NB4 (cell line): ENCODE measurements around the gene MYO16.

Source experiments
- POLR2A ChIP-seq: IDR thresholded peaks from 2 replicates; pipeline ENCODE4 v1.6.1; 2011; ENCODE audit warnings: mild to moderate bottlenecking; ENCODE audit not compliant: insufficient read length; ENCODE audit errors: extremely low read depth
- TF ChIP-seq, protein P1 (sequence below): IDR thresholded peaks from one replicate; pipeline ENCODE4 v1.5.1; 2012; ENCODE audit warnings: low read depth, low read length
- TF ChIP-seq, protein P2 (sequence below): IDR thresholded peaks from 2 replicates; pipeline ENCODE4 v1.6.1; 2011; ENCODE audit warnings: low read depth, low read length

DNA sequence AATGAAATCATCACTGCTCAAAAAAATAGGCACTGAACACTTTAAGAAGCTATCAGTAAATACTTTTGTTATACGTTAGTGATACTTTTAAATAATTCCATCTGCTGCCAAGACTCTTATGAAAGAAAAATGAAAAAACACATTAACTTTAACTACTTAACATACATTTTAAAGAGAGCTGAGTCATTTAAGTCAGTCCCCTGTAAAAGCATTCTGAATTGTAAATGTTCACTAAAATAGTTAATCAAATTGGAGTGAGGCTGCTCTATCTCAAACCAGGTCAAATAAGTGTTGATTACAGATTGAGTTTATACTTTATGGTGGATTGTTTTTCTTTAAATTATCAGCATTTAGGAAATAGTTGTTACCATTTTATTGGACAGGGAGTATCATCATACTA is 274.2 kb downstream of the MYO16 start:
- TF ChIP-seq, protein P1, sequence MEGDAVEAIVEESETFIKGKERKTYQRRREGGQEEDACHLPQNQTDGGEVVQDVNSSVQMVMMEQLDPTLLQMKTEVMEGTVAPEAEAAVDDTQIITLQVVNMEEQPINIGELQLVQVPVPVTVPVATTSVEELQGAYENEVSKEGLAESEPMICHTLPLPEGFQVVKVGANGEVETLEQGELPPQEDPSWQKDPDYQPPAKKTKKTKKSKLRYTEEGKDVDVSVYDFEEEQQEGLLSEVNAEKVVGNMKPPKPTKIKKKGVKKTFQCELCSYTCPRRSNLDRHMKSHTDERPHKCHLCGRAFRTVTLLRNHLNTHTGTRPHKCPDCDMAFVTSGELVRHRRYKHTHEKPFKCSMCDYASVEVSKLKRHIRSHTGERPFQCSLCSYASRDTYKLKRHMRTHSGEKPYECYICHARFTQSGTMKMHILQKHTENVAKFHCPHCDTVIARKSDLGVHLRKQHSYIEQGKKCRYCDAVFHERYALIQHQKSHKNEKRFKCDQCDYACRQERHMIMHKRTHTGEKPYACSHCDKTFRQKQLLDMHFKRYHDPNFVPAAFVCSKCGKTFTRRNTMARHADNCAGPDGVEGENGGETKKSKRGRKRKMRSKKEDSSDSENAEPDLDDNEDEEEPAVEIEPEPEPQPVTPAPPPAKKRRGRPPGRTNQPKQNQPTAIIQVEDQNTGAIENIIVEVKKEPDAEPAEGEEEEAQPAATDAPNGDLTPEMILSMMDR, result no peak
- no peak for TF ChIP-seq POLR2A
- TF ChIP-seq, protein P2, sequence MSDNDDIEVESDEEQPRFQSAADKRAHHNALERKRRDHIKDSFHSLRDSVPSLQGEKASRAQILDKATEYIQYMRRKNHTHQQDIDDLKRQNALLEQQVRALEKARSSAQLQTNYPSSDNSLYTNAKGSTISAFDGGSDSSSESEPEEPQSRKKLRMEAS, result no peak
